Brain microvascular endothelial cell (primary cell): ENCODE data around the gene CTNNA3.

Experiments used
- DNase-seq: peaks from one replicate; pipeline ENCODE4 v3.0.0-alpha.2; 2020
- H3K27ac ChIP-seq: fragments of 250-450 bp; sonication (Bioruptor Pico); 2 replicates; pipeline ENCODE4 v1.5.1; 2020; ENCODE audit warnings: mild to moderate bottlenecking, moderate library complexity
- H3K27me3 ChIP-seq: fragments of 250-450 bp; sonication (Bioruptor Pico); replicated peaks from 2 replicates; pipeline ENCODE4 v1.5.1; 2020; ENCODE audit warnings: mild to moderate bottlenecking
- H3K36me3 ChIP-seq: fragments of 250-450 bp; sonication (Bioruptor Pico); replicated peaks from 2 replicates; pipeline ENCODE4 v1.5.1; 2020; ENCODE audit warnings: mild to moderate bottlenecking
- H3K4me3 ChIP-seq: 2 replicates; pipeline ENCODE4 v1.5.1; 2011; ENCODE audit warnings: low read depth, mild to moderate bottlenecking, control low read depth, low read length, moderate library complexity
- in situ Hi-C: cut with HindIII; loops from 2 replicates; pipeline ENCODE4 v1.10.0; 2017; ENCODE audit warnings: low sequenced_read_pairs, low pct_ligation_motif_present
- TF ChIP-seq, protein P1 (sequence below): IDR thresholded peaks from 2 replicates; pipeline ENCODE4 v1.5.1; 2011; ENCODE audit warnings: low read depth, mild to moderate bottlenecking, moderate library complexity, low read length, control low read depth, inconsistent platforms; ENCODE audit errors: missing control alignments

Gene CTNNA3

DNA sequence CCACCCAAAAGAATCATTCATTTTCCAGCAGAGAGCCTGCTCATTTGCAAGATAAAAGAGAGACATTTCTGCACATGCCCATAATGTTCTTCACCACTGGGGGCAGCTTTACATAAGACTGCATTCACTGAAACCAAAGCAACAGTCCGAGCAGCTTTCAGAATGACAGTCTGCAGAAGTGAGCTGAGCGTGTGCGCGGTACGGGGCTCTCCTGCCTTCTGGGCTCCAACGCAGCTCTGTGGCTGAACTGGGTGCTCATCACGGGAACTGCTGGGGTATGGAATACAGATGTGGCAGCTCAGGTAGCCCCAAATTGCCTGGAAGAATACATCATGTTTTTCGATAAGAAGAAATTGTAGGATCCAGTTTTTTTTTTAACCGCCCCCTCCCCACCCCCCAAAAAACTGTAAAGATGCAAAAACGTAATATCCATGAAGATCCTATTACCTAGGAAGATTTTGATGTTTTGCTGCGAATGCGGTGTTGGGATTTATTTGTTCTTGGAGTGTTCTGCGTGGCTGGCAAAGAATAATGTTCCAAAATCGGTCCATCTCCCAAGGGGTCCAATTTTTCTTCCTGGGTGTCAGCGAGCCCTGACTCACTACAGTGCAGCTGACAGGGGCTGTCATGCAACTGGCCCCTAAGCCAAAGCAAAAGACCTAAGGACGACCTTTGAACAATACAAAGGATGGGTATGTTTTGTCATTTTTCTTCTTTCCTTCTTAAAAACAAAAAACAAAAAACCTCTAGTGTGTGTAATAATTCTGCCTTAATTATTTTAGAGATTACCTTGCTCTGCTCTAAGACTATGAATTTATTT is 769.9 kb downstream of the CTNNA3 start, which contains the start of gene LRRTM3:
TSS of gene LRRTM3 (plus strand) at position 141 of the 820 bp plus-strand sequence.
- Histone ChIP-seq H3K27ac (no peak within 1 kb of the TSS), H3K4me3 (peak within 1 kb of the TSS; percentile 32)
- DNase-seq: peak; percentile 88

DNA sequence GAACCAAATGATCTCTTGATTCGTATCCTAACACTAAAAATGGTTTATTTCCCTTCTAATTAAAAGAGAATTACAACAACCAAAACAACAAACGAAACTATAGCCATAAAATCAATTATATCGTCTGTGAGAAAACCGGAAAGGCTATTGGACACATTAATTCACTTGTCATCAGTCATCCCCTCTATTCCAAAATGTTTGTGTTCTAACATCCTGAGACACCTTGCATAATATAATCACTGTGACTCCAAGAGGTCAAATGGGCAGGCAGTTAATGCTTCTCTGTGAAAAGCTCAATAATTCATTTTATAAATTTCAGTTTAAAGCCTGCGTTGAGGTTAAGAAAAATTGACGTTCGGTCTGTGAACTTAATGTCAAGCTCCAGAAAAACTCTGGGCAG is 770.6 kb downstream of the CTNNA3 start:
- no peak overlapping the region for H3K27ac ChIP-seq
- no peak overlapping the region for H3K4me3 ChIP-seq
- no peaks in the 10 kb centered on the region for H3K27me3 ChIP-seq
- in situ Hi-C loops: no loop called here
- no peak for DNase-seq
- no peaks in the 10 kb centered on the region for H3K36me3 ChIP-seq
- TF ChIP-seq, protein P1, sequence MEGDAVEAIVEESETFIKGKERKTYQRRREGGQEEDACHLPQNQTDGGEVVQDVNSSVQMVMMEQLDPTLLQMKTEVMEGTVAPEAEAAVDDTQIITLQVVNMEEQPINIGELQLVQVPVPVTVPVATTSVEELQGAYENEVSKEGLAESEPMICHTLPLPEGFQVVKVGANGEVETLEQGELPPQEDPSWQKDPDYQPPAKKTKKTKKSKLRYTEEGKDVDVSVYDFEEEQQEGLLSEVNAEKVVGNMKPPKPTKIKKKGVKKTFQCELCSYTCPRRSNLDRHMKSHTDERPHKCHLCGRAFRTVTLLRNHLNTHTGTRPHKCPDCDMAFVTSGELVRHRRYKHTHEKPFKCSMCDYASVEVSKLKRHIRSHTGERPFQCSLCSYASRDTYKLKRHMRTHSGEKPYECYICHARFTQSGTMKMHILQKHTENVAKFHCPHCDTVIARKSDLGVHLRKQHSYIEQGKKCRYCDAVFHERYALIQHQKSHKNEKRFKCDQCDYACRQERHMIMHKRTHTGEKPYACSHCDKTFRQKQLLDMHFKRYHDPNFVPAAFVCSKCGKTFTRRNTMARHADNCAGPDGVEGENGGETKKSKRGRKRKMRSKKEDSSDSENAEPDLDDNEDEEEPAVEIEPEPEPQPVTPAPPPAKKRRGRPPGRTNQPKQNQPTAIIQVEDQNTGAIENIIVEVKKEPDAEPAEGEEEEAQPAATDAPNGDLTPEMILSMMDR: no peak

More for the DNA sequence above, 769.9 kb downstream of the CTNNA3 start, which contains the start of gene LRRTM3:
- TF ChIP-seq, protein P1: peak; percentile 81
- Histone ChIP-seq H3K36me3 (no peaks in the 10 kb centered on the region), H3K27me3 (no peaks in the 10 kb centered on the region)
- in situ Hi-C loops: no loop called here

DNA sequence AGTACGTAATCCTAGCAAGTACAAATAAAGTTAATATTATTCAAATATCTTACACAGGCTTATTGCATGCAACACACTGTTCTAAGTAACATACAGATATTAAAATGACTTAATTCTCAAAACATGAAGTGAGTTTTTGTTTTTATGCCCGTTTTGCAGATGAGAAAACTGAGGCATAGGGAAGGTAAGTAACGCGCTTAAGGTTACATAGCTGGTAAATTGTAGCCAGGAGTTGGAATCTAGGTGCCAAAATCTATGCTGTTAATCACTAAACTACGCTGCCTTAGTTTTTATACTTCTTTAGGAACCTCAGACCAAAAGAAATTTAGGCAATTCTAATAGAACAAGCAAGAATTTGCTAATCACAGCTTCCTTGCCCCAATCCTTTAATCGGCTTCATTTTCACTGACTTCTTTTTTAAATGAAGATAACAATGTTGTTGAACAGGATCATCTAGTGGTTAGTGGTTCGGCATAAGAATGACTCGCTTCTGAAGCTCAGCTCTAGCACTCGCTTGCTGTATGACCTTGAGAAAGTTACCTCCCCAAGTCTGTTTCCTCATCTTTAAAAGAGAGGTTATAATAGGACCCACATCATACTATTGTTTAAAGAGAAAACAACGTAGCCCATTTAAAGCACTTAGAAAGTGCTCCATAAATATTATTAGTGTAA is 771.2 kb downstream of the CTNNA3 start:
- Histone ChIP-seq H3K27me3 (no peaks in the 10 kb centered on the region), H3K4me3 (no peak overlapping the region), H3K27ac (no peak overlapping the region), H3K36me3 (no peaks in the 10 kb centered on the region)
- TF ChIP-seq, protein P1: no peak
- in situ Hi-C loops: no loop called here
- DNase-seq: peak; percentile 21

DNA sequence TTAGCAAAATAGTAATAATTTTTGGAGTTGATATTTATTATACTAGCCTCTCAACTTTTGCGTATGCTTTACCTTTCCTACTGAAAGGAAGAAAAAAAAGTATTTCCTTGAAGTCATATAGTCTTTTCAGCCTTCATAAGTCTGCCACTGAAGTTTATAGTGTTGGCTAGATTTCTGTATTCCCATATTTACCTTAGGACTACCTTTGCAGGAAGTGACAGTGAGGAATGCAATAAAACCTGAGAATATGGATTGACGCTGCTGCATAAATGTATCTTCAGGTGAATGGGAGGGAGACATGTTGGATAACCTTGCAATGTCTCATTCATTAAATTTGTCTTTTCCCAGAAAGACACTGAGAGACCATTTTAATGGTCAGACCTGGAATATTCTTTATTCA is 776.7 kb downstream of the CTNNA3 start:
- TF ChIP-seq, protein P1: no peak
- no peak overlapping the region for H3K4me3 ChIP-seq
- in situ Hi-C loops: no loop called here

DNA sequence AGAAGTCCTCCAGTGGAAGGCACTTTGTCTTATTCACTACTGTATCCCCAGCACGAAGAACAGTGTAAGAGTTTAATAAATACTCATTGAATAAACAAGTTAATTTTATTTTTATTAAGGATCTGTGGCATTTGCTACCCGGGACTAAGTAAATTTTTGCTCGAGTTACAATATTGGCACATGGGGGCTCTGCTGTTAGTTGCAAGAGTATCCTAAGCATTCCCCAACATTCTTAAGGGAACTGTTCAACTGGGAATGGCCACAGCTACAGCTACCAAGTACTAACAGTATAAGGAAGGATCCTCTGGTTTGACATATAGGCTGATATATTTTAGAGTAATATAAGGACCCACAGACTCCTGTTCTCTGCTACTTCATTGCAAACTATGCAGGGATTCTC is 778.9 kb downstream of the CTNNA3 start:
- H3K36me3 ChIP-seq: no peaks in the 10 kb centered on the region
- in situ Hi-C loops: no loop called here
- no peak overlapping the region for H3K27ac ChIP-seq
- DNase-seq: no peak
- H3K27me3 ChIP-seq: no peaks in the 10 kb centered on the region
- H3K4me3 ChIP-seq: no peak overlapping the region
- TF ChIP-seq, protein P1: peak; percentile 27

More for the DNA sequence above, 776.7 kb downstream of the CTNNA3 start:
- Histone ChIP-seq H3K36me3 (no peaks in the 10 kb centered on the region), H3K27me3 (no peaks in the 10 kb centered on the region), H3K27ac (no peak overlapping the region)
- DNase-seq: no peak
